Naive thymus-derived CD4-positive, alpha-beta T cell (primary cell): Measurements from ENCODE around the gene CIBAR2. TPM values are rescaled to one million over a fixed set of nuclear protein-coding genes. Genes with fewer than 3 reads are reported as not detected.
"Not testable (repeated sequence)": the region's sequence is repeated elsewhere in the genome, so short reads cannot be mapped to it uniquely, and the experiment has no call there.

Source experiments
- ATAC-seq: fragments of 150-1000 bp; cut with Tn5 transposase; 2 replicates; pipeline ENCODE4 v1.10.0; 2021; ENCODE audit warnings: mild to moderate bottlenecking, moderate library complexity
- CTCF ChIA-PET: fragments of 350-600 bp; sonication (Branson Sonifier 250); formaldehyde crosslinking; loops from one replicate; lab custom pipeline; 2021; ENCODE audit warnings: antibody characterized with exemption; lab: Charles Lee
- POLR2A ChIA-PET: fragments of 350-600 bp; sonication (Branson Sonifier 250); formaldehyde crosslinking; loops from one replicate; lab custom pipeline; 2021; ENCODE audit warnings: antibody characterized with exemption, inconsistent platforms; lab: Charles Lee
- DNase-seq, 9 donors: peaks; one replicate each; pipeline versions ENCODE4 v3.0.0 to v3.0.0-alpha.2; 2020 to 2022; ENCODE audit warnings: mixed read lengths in 1 of 9
- H3K27ac ChIP-seq: one replicate; pipeline ENCODE4 v1.7.0; 2013; ENCODE audit warnings: mild to moderate bottlenecking, low read depth, low read length, moderate library complexity
- H3K27me3 ChIP-seq, 2 donors: one replicate each; pipeline ENCODE4 v1.7.0; 2013; ENCODE audit warnings: low read length in 2 of 2, mild to moderate bottlenecking in 2 of 2, moderate library complexity in 2 of 2; ENCODE audit not compliant: control insufficient read depth in 2 of 2, insufficient read depth in 2 of 2
- H3K36me3 ChIP-seq, 3 experiments: 1 replicate in 2 of 3; 2 replicates in 1 of 3; pipeline ENCODE4 v1.7.0; 2013; ENCODE audit warnings: low read length in 3 of 3, mild to moderate bottlenecking in 3 of 3, moderate library complexity in 1 of 3; ENCODE audit not compliant: insufficient read depth in 3 of 3, control insufficient read depth in 2 of 3
- H3K4me1 ChIP-seq, 2 donors: one replicate each; pipeline ENCODE4 v1.7.0; 2013; ENCODE audit warnings: low read length in 2 of 2, mild to moderate bottlenecking in 2 of 2, moderate library complexity in 1 of 2; ENCODE audit not compliant: control insufficient read depth in 2 of 2, insufficient read depth in 2 of 2
- H3K4me3 ChIP-seq: 2 replicates; pipeline ENCODE4 v1.7.0; 2013; ENCODE audit warnings: mild to moderate bottlenecking, low read length
- H3K9me3 ChIP-seq, 3 experiments: 1 replicate in 2 of 3; 2 replicates in 1 of 3; pipeline ENCODE4 v1.7.0; 2013; ENCODE audit warnings: low read length in 3 of 3; ENCODE audit not compliant: control insufficient read depth in 2 of 3
- H3K27ac Mint-ChIP-seq, 9 donors: one replicate each; pipeline ENCODE4 v1.8.0; 2020 to 2022; ENCODE audit warnings: mixed read lengths in 9 of 9, mild to moderate bottlenecking in 8 of 9, moderate library complexity in 5 of 9, inconsistent platforms in 2 of 9
- H3K27me3 Mint-ChIP-seq, 5 donors: one replicate each; pipeline ENCODE4 v1.8.0; 2021 to 2022; ENCODE audit warnings: mixed read lengths in 5 of 5, mild to moderate bottlenecking in 1 of 5
- H3K36me3 Mint-ChIP-seq, 5 donors: one replicate each; pipeline ENCODE4 v1.8.0; 2020 to 2022; ENCODE audit warnings: mixed read lengths in 5 of 5, mild to moderate bottlenecking in 3 of 5, inconsistent platforms in 1 of 5
- H3K4me1 Mint-ChIP-seq, 7 donors: one replicate each; pipeline ENCODE4 v1.8.0; 2020 to 2022; ENCODE audit warnings: mixed read lengths in 7 of 7, mild to moderate bottlenecking in 3 of 7, inconsistent platforms in 1 of 7
- H3K4me3 Mint-ChIP-seq, 10 donors: one replicate each; pipeline ENCODE4 v1.8.0; 2020 to 2022; ENCODE audit warnings: mild to moderate bottlenecking in 10 of 10, mixed read lengths in 10 of 10, moderate library complexity in 6 of 10, inconsistent platforms in 2 of 10
- H3K9me3 Mint-ChIP-seq, 11 donors: one replicate each; pipeline ENCODE4 v1.8.0; 2020 to 2022; ENCODE audit warnings: mixed read lengths in 11 of 11, mild to moderate bottlenecking in 4 of 11, inconsistent platforms in 1 of 11, moderate library complexity in 1 of 11
- intact Hi-C, 2 donors: fragments of 100-400 bp; cut with micrococcal nuclease; formaldehyde crosslinking; loops; one replicate each; pipeline ENCODE4 v1.15.1; 2023
- polyA plus RNA-seq, 2 donors: library from polyadenylated mRNA; unstranded; fragments of 300-500 nt; fragmentation: Illumina TruSeq; gene quantifications; one replicate each; pipeline ENCODE4 v1.2.3, GENCODE V29; 2021
- total RNA-seq, 6 experiments: library from RNA in 5 of 6; stranded (reverse) in 5 of 6; gene quantifications; 1 replicate in 5 of 6; 2 replicates in 1 of 6; pipeline ENCODE4 v1.2.3 and lab custom pipeline; 2021 to 2026

CIBAR2 gene
- total and polyA plus RNA-seq, 7 experiments from 2014 or later, result not detected

DNA sequence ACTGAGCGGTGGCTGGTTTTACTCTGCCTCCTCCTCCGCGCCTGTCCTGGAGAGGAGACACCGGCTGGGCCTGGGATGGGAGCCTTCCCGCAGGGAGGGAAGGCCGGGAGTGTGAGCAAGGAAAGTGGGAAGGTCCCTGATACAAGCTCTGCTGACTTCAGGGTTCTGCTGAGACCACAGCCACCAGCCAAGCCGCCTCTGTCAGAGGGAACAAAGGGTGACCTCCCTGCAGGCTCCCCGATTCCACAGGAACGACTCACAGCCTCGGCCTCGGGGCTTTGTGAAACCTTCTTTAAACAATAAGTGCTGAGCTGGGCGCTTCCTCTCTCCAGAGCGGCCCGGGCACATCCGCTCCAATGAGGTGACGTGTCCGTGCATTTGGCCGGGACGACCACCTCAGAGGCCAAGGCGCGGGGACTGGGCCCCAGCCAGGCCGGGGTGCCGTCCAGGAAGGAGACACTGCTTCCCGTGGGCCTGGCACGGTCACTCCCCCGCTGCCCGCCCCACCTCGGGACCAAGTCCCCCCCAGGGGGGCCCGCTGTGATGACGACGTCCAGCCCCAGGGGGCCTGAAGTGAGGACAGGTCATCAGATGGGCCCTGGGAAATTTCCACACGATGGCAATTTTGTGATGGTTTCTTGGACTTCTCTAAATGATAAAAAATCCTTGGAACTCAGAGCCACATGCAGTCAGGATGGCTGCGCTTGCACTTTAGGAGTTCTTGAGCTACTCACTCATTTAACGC is 11.8 kb upstream of the CIBAR2 start:
- ChIA-PET POLR2A (no interaction called here), CTCF (no interaction called here)
- Histone ChIP-seq H3K36me3 (no peaks in the 10 kb centered on the region), H3K4me3 (no peak overlapping the region), H3K9me3 (no peaks in the 10 kb centered on the region), H3K27me3 (no peaks in the 10 kb centered on the region), H3K4me1 (no peaks in the 10 kb centered on the region), H3K27ac (no peak overlapping the region)
- H3K36me3 Mint-ChIP-seq, result no peaks in the 10 kb centered on the region
- H3K27ac Mint-ChIP-seq, result no peak overlapping the region
- intact Hi-C loops, result no loop called here
- H3K4me1 Mint-ChIP-seq, result peaks cover 0 to 10% (median 9%) of the 10 kb centered on the region in 7 donors
- no peak overlapping the region for H3K4me3 Mint-ChIP-seq
- no peak for DNase-seq
- no peaks in the 10 kb centered on the region for H3K27me3 Mint-ChIP-seq
- no peak for ATAC-seq
- H3K9me3 Mint-ChIP-seq, result no peaks in the 10 kb centered on the region

DNA sequence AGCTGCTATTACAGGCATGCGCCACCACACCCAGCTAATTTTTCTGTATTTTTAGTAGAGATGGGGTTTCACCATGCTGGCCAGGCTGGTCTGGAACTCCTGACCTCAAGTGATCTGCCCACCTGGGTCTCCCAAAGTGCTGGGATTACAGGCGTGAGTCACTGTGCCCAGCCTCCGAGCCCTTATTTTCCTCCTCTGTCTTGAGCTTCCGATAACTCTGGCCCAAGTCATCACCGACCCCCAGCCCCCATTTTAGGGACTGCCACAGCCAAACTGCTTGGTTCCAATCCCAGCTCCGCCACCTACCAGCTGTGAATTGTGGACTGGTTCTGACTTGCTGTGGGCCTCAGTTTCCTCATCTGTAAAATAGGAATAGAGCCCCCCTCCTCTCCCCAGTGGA is 11.2 kb upstream of the CIBAR2 start:
- POLR2A ChIA-PET, H3K27me3 ChIP-seq, DNase-seq, H3K4me3 ChIP-seq, H3K4me1 Mint-ChIP-seq, H3K9me3 ChIP-seq, H3K4me3 Mint-ChIP-seq, CTCF ChIA-PET, H3K27me3 Mint-ChIP-seq, H3K9me3 Mint-ChIP-seq, H3K27ac Mint-ChIP-seq, ATAC-seq, H3K27ac ChIP-seq, H3K36me3 Mint-ChIP-seq, intact Hi-C loops, H3K4me1 ChIP-seq, H3K36me3 ChIP-seq: not testable (repeated sequence)

DNA sequence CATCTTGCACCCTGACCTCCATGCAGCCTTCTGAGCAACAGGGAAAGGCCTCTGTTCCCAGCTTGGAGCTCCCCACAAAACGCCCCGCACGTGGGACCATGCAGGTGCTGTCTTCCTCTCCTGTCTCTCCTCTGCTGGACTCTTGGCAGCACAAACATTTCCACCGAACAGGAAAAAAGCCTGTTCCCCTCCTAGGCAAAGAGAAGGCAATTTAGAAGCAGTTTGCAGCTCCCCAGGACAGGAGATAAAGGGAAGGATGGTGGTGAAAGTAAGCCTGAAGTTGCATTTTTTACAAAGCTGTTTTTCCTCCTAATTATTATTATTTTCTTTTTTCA is 7.7 kb upstream of the CIBAR2 start:
- no peak for DNase-seq
- no peak for ATAC-seq
- H3K4me3 Mint-ChIP-seq, result no peak overlapping the region
- no peaks in the 10 kb centered on the region for H3K27me3 Mint-ChIP-seq
- H3K36me3 ChIP-seq, result no peaks in the 10 kb centered on the region
- no peaks in the 10 kb centered on the region for H3K36me3 Mint-ChIP-seq
- ChIA-PET CTCF (no interaction called here), POLR2A (no interaction called here)
- no peak overlapping the region for H3K4me3 ChIP-seq
- H3K4me1 ChIP-seq, result peaks cover 0 to 5% of the 10 kb centered on the region in 2 donors
- H3K4me1 Mint-ChIP-seq, result peaks cover 0 to 10% (median 7%) of the 10 kb centered on the region in 7 donors
- peaks cover 0 to 2% (median 0%) of the 10 kb centered on the region in 11 donors for H3K9me3 Mint-ChIP-seq
- H3K27ac Mint-ChIP-seq, result no peak overlapping the region
- H3K27ac ChIP-seq, result no peak overlapping the region
- no peaks in the 10 kb centered on the region for H3K9me3 ChIP-seq
- intact Hi-C loops, result no loop called here
- no peaks in the 10 kb centered on the region for H3K27me3 ChIP-seq

DNA sequence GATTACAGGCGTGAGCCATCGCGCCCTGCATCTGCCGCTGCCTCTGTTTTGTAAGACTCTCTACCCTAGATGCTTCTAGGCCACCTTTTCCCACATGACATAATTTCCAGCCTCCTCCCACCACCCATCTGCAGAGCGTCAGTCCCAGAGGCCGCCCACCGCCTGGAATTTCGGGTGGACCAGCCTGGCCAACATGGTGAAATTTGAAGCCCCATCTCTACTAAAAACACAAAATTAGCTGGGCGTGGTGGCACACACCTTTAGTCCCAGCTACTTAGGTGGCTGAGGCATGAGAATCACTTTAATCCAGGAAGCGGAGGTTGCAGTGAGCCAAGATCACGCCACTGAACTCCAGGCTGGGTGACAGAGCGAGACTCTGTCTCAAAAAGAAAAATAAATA is 5.1 kb upstream of the CIBAR2 start:
- Histone ChIP-seq H3K27ac (no peak overlapping the region), H3K4me3 (no peak overlapping the region), H3K36me3 (no peaks in the 10 kb centered on the region), H3K4me1 (peaks cover 3 to 10% of the 10 kb centered on the region in 2 donors), H3K27me3 (no peaks in the 10 kb centered on the region), H3K9me3 (no peaks in the 10 kb centered on the region)
- CTCF ChIA-PET, result no interaction called here
- intact Hi-C loops, result no loop called here
- Mint-ChIP-seq H3K9me3 (peaks cover 0 to 2% (median 0%) of the 10 kb centered on the region in 11 donors), H3K27me3 (no peaks in the 10 kb centered on the region), H3K36me3 (no peaks in the 10 kb centered on the region), H3K27ac (no peak overlapping the region), H3K4me3 (no peak overlapping the region), H3K4me1 (peaks cover 0 to 15% (median 11%) of the 10 kb centered on the region in 7 donors)
- POLR2A ChIA-PET, result no interaction called here
- no peak for ATAC-seq
- no peak for DNase-seq

DNA sequence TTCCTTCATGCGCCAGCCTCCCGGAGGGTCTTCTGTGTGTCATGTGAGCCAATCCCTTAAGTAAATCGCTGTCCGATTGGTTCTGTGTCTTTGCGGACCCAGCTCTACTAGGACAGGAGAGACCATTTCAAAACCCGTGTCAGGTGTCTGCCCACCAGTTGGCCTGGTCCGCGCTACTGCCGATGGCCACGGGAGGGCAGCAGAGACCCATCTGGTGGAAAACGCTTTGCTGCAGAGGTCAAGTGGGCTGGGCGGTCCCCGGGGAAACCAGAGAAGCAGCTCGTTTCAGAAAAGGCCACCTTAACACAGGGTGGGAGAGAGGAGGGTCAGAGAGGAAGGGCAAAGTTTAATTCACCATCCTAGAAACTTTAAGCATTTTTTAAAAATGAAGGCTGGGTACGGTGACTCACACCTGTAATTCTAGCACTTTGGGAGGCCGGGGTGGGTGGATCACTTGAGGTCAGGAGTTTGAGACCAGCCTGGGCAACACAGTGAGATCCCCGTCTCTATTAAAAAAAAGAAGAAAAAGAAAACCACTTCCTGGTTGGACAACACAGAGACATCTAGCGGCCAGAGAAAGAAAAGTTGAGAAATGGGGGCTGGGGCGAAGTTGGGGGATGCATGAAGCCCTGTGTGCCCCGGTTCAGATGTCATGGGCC is 2.8 kb upstream of the CIBAR2 start:
- DNase-seq, result peak; percentile 40 to 87 (median 62)
- POLR2A ChIA-PET, result interaction anchor here (1.2 kb wide), 1 partner anchor 10 kb away, joined by 3 read pairs; no protein-coding TSS in a partner anchor
- no peaks in the 10 kb centered on the region for H3K27me3 Mint-ChIP-seq

DNA sequence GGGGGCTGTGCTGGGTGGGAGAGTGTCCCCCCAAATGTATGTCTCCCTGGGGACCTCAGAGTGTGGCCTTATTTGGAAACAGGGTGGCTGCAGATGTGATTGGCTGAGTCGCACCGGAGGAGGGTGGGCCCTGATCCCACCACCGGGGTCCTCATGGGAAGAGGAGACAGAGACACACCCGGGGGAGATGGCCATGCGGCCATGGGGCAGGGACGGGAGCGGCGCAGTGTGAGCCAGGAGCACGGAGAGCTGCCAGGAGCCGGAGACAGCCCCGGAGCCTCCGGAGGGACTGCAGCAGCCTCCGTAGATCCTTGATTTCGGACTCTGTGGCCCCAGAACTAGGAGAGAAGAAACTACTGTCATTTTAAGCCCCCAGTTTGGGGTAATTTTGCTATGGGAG is 1.6 kb upstream of the CIBAR2 start:
- ChIA-PET CTCF (no interaction called here), POLR2A (no interaction called here)
- ATAC-seq (no peak), DNase-seq (no peak)
- peaks cover 3 to 10% of the 10 kb centered on the region in 2 donors for H3K4me1 ChIP-seq
- H3K27ac Mint-ChIP-seq, result no peak overlapping the region
- H3K27ac ChIP-seq, result no peak overlapping the region
- peaks cover 0 to 2% (median 0%) of the 10 kb centered on the region in 11 donors for H3K9me3 Mint-ChIP-seq
- no peak overlapping the region for H3K4me3 Mint-ChIP-seq
- H3K9me3 ChIP-seq, result no peaks in the 10 kb centered on the region
- no peaks in the 10 kb centered on the region for H3K36me3 Mint-ChIP-seq
- H3K4me3 ChIP-seq, result no peak overlapping the region
- H3K27me3 ChIP-seq, result no peaks in the 10 kb centered on the region
- H3K4me1 Mint-ChIP-seq, result peaks cover 0 to 17% (median 11%) of the 10 kb centered on the region in 7 donors
- H3K27me3 Mint-ChIP-seq, result no peaks in the 10 kb centered on the region
- H3K36me3 ChIP-seq, result no peaks in the 10 kb centered on the region
- intact Hi-C loops, result no loop called here

More for the DNA sequence above, 2.8 kb upstream of the CIBAR2 start:
- H3K9me3 ChIP-seq, result no peaks in the 10 kb centered on the region
- H3K27me3 ChIP-seq, result no peaks in the 10 kb centered on the region
- no peaks in the 10 kb centered on the region for H3K36me3 Mint-ChIP-seq
- CTCF ChIA-PET, result interaction anchor here (0.5 to 1.3 kb wide), 5 partner anchors 10 to 491 kb away, joined by 3 to 8 read pairs (median 3); no protein-coding TSS in a partner anchor
- H3K9me3 Mint-ChIP-seq, result peaks cover 0 to 2% (median 0%) of the 10 kb centered on the region in 11 donors
- intact Hi-C loops, result loop anchor here in 1 of 2 donors (1.0 kb wide), 2 partner anchors 10 to 88 kb away; partner anchors contain the start of gene KIAA0513
- peaks cover 3 to 10% of the 10 kb centered on the region in 2 donors for H3K4me1 ChIP-seq
- H3K4me1 Mint-ChIP-seq, result peaks cover 0 to 15% (median 11%) of the 10 kb centered on the region in 7 donors
- H3K36me3 ChIP-seq, result no peaks in the 10 kb centered on the region
- no peak overlapping the region for H3K27ac ChIP-seq
- H3K4me3 Mint-ChIP-seq, result peak overlapping the region; percentile 53 to 86 (median 74)
- peak overlapping the region; percentile 11 for H3K4me3 ChIP-seq
- peak; percentile 92 for ATAC-seq
- peak overlapping the region in 8 of 9 donors; percentile 45 to 90 (median 72) for H3K27ac Mint-ChIP-seq
